ENCODE measurements around the gene FALEC.

The FALEC gene

GRCh38 chr1:150535511-150536287, 20.1 kb downstream of the FALEC start:
- TF ChIP-seq CTCF (conservative IDR thresholded peaks at IDR 0.05) (no peak), ZFX (IDR thresholded peaks at IDR 0.05) (no peak)
- no peak overlapping the region for H3K27ac ChIP-seq

- H3K27ac ChIP-seq, result no peak overlapping the region
- TF ChIP-seq CTCF (conservative IDR thresholded peaks at IDR 0.05) (no peak), ZFX (IDR thresholded peaks at IDR 0.05) (no peak)
These were observed 21.5 kb downstream of the FALEC start for GRCh38 chr1:150536836-150537731.

- TF ChIP-seq ZFX (IDR thresholded peaks at IDR 0.05) (no peak), CTCF (conservative IDR thresholded peaks at IDR 0.05) (no peak)
- no peak overlapping the region for H3K27ac ChIP-seq
These were observed 22.5 kb downstream of the FALEC start for GRCh38 chr1:150537732-150538684.

GRCh38 chr1:150543500-150544143, 28.1 kb downstream of the FALEC start:
- H3K27ac ChIP-seq, result no peak overlapping the region
- TF ChIP-seq ZFX (IDR thresholded peaks at IDR 0.05) (no peak), CTCF (conservative IDR thresholded peaks at IDR 0.05) (no peak)

- H3K27ac ChIP-seq, result no peak overlapping the region
These were observed 28.7 kb downstream of the FALEC start for GRCh38 chr1:150544204-150544603.

More at GRCh38 chr1:150544204-150544603, 28.7 kb downstream of the FALEC start:
- no peak for TF ChIP-seq CTCF (conservative IDR thresholded peaks at IDR 0.05)
- no peak for TF ChIP-seq ZFX (IDR thresholded peaks at IDR 0.05)
